Activated CD8-positive, alpha-beta T cell treated with anti-CD3 and anti-CD28 coated beads, Interleukin-2, amount 10 ng/mL, durations not matched to agents 7 days and 5 days (primary cell): ENCODE data around the gene SLC39A2. TPM values are rescaled to one million over a fixed set of nuclear protein-coding genes. Genes with fewer than 3 reads are reported as not detected.

ENCODE experiments used
- microRNA-seq: library from miRNA; unstranded; fragments of <30 nt; microRNA quantifications from one replicate; pipeline ENCODE4 v1.2.0, GENCODE V29; 2022
- total RNA-seq, 2 experiments: library from RNA; stranded (reverse); gene quantifications; one replicate each; pipeline ENCODE4 v1.2.3, GENCODE V29; 2021

The SLC39A2 gene
- total RNA-seq, 2 experiments from 2014 or later: not detected

Small RNA genes lying within 50 kb of the gene (microRNA-seq; reads per million reads assigned to microRNA genes)
- not detected for gene MIR6717

Other genes starting within 250 kb of the SLC39A2 start
- not detected for gene EDDM3B, start 230.9 kb upstream of the SLC39A2 start, total RNA-seq
- 1 to 10 TPM in 1 of 2 experiments, under 1 TPM in 1; 0.83 to 1.1 TPM for gene RNASE6, start 218.0 kb upstream of the SLC39A2 start, total RNA-seq
- not detected for gene RNASE1, start 196.4 kb upstream of the SLC39A2 start, total RNA-seq
- gene RNASE3, start 107.9 kb upstream of the SLC39A2 start, total RNA-seq: not detected
- gene RNASE2, start 43.8 kb upstream of the SLC39A2 start, total RNA-seq: not detected
- 100 to 1,000 TPM in 1 of 2 experiments, 10 to 100 TPM in 1; 97.5 to 103 TPM for gene METTL17, start 9.3 kb upstream of the SLC39A2 start, total RNA-seq
- 1 to 10 TPM; 6.2 to 7.6 TPM for gene NDRG2, start 25.8 kb downstream of the SLC39A2 start, total RNA-seq
- gene TPPP2, start 30.9 kb downstream of the SLC39A2 start, total RNA-seq: not detected
- gene RNASE13, start 35.5 kb downstream of the SLC39A2 start, total RNA-seq: not detected
- not detected for gene RNASE7, start 43.1 kb downstream of the SLC39A2 start, total RNA-seq
- not detected for gene RNASE8, start 58.5 kb downstream of the SLC39A2 start, total RNA-seq
- under 1 TPM; 0.53 to 0.83 TPM for gene ARHGEF40, start 71.0 kb downstream of the SLC39A2 start, total RNA-seq
- gene ZNF219, start 99.4 kb downstream of the SLC39A2 start, total RNA-seq: 1 to 10 TPM; 2.8 to 3.1 TPM
- gene TMEM253, start 101.8 kb downstream of the SLC39A2 start, total RNA-seq: not detected
- not detected for gene OR5AU1, start 156.8 kb downstream of the SLC39A2 start, total RNA-seq